DOHH2 (cell line): ENCODE measurements around the gene SPAG16.

ENCODE experiments used
- H3F3A ChIP-seq: fragments of 200-600 bp; sonication (generic), shearing (Covaris generic); 2 replicates; pipeline ENCODE4 v1.6.0; 2016; ENCODE audit warnings: antibody characterized with exemption, mild to moderate bottlenecking; ENCODE audit not compliant: control insufficient read depth, insufficient read depth
- H3K27ac ChIP-seq: fragments of 200-600 bp; sonication (generic); 2 replicates; pipeline ENCODE4 v1.5.1; 2014; ENCODE audit warnings: low read depth, mild to moderate bottlenecking, low read length, moderate library complexity
- H3K27me3 ChIP-seq: fragments of 200-600 bp; sonication (generic); 2 replicates; pipeline ENCODE4 v1.6.1; 2014; ENCODE audit warnings: mild to moderate bottlenecking, low read length, mixed read lengths; ENCODE audit not compliant: control insufficient read depth
- H3K36me3 ChIP-seq: fragments of 200-600 bp; sonication (generic); 2 replicates; pipeline ENCODE4 v1.6.1; 2014; ENCODE audit warnings: mild to moderate bottlenecking, low read length, moderate library complexity, mixed read lengths; ENCODE audit not compliant: control insufficient read depth
- H3K4me1 ChIP-seq: fragments of 200-600 bp; sonication (generic); 2 replicates; pipeline ENCODE4 v1.6.1; 2014; ENCODE audit warnings: mild to moderate bottlenecking, low read length, mixed read lengths; ENCODE audit not compliant: control insufficient read depth
- H3K4me2 ChIP-seq: fragments of 200-600 bp; sonication (generic); 2 replicates; pipeline ENCODE4 v1.6.0; 2014; ENCODE audit warnings: mild to moderate bottlenecking, low read length, moderate library complexity
- H3K4me3 ChIP-seq: fragments of 200-600 bp; sonication (generic); 2 replicates; pipeline ENCODE4 v1.5.1; 2014; ENCODE audit warnings: mild to moderate bottlenecking, low read length, mixed read lengths
- H3K79me2 ChIP-seq: fragments of 200-600 bp; sonication (generic); 2 replicates; pipeline ENCODE4 v1.6.1; 2014; ENCODE audit warnings: mild to moderate bottlenecking, low read length, mixed read lengths; ENCODE audit not compliant: control insufficient read depth
- H3K9me2 ChIP-seq: fragments of 200-600 bp; sonication (generic); replicated peaks from 2 replicates; pipeline ENCODE4 v1.6.1; 2014; ENCODE audit warnings: mild to moderate bottlenecking, low read length, mixed read lengths; ENCODE audit not compliant: control insufficient read depth
- H3K9me3 ChIP-seq: fragments of 200-600 bp; sonication (generic); 2 replicates; pipeline ENCODE4 v1.6.1; 2014; ENCODE audit warnings: antibody characterized with exemption, low read length, mixed read lengths; ENCODE audit not compliant: control insufficient read depth, insufficient read depth
- H4K20me1 ChIP-seq: fragments of 200-600 bp; sonication (generic); 2 replicates; pipeline ENCODE4 v1.6.0; 2014; ENCODE audit warnings: low read depth, mild to moderate bottlenecking, antibody characterized with exemption, low read length, moderate library complexity; ENCODE audit not compliant: control insufficient read depth, insufficient read depth
- CTCF ChIP-seq: fragments of 200-600 bp; sonication (generic); IDR thresholded peaks from one replicate; pipeline ENCODE4 v1.5.1; 2014; ENCODE audit warnings: antibody characterized with exemption, mild to moderate bottlenecking, low read depth, low read length; ENCODE audit not compliant: poor library complexity, severe bottlenecking
- EZH2phosphoT487 ChIP-seq: fragments of 200-600 bp; sonication (generic); IDR thresholded peaks from 2 replicates; pipeline ENCODE4 v1.6.1; 2017; ENCODE audit warnings: borderline replicate concordance, mild to moderate bottlenecking, antibody characterized with exemption, low read length, moderate library complexity, mixed read lengths

SPAG16 gene

GRCh38 chr2:214139630-214140284 lies 855.5 kb downstream of the SPAG16 start:
- TF ChIP-seq CTCF (no peak), EZH2phosphoT487 (no peak)
- no peak overlapping the region for H3K4me2 ChIP-seq

GRCh38 chr2:214156971-214157370 lies 872.7 kb downstream of the SPAG16 start:
- no peak overlapping the region for H3K4me2 ChIP-seq
- H3F3A ChIP-seq, result no peaks in the 10 kb centered on the region
- no peak overlapping the region for H3K27ac ChIP-seq
- H3K4me3 ChIP-seq, result no peak overlapping the region
- H3K36me3 ChIP-seq, result no peaks in the 10 kb centered on the region
- no peak for TF ChIP-seq CTCF
- no peak for TF ChIP-seq EZH2phosphoT487
- no peaks in the 10 kb centered on the region for H3K79me2 ChIP-seq
- H3K4me1 ChIP-seq, result no peaks in the 10 kb centered on the region
- no peaks in the 10 kb centered on the region for H3K9me2 ChIP-seq
- no peaks in the 10 kb centered on the region for H3K9me3 ChIP-seq
- no peaks in the 10 kb centered on the region for H3K27me3 ChIP-seq
- no peaks in the 10 kb centered on the region for H4K20me1 ChIP-seq

More at GRCh38 chr2:214139630-214140284, 855.5 kb downstream of the SPAG16 start:
- no peaks in the 10 kb centered on the region for H3K9me2 ChIP-seq
- no peaks in the 10 kb centered on the region for H3K79me2 ChIP-seq
- no peaks in the 10 kb centered on the region for H4K20me1 ChIP-seq
- no peaks in the 10 kb centered on the region for H3K4me1 ChIP-seq
- H3K36me3 ChIP-seq, result no peaks in the 10 kb centered on the region
- no peak overlapping the region for H3K4me3 ChIP-seq
- no peaks in the 10 kb centered on the region for H3F3A ChIP-seq
- no peaks in the 10 kb centered on the region for H3K9me3 ChIP-seq
- no peak overlapping the region for H3K27ac ChIP-seq
- no peaks in the 10 kb centered on the region for H3K27me3 ChIP-seq

GRCh38 chr2:214158851-214159250 lies 874.6 kb downstream of the SPAG16 start:
- no peaks in the 10 kb centered on the region for H3K27me3 ChIP-seq
- H3K4me3 ChIP-seq, result no peak overlapping the region
- H3K9me3 ChIP-seq, result no peaks in the 10 kb centered on the region
- no peaks in the 10 kb centered on the region for H4K20me1 ChIP-seq
- no peak for TF ChIP-seq CTCF
- TF ChIP-seq EZH2phosphoT487, result no peak
- no peaks in the 10 kb centered on the region for H3K9me2 ChIP-seq
- H3K79me2 ChIP-seq, result no peaks in the 10 kb centered on the region
- H3K27ac ChIP-seq, result no peak overlapping the region
- H3K4me1 ChIP-seq, result no peaks in the 10 kb centered on the region
- H3F3A ChIP-seq, result no peaks in the 10 kb centered on the region
- H3K4me2 ChIP-seq, result no peak overlapping the region
- H3K36me3 ChIP-seq, result no peaks in the 10 kb centered on the region
